Activated CD8-positive, alpha-beta memory T cell treated with anti-CD3 and anti-CD28 coated beads, Interleukin-2, amount 50 U/mL, for 1 hour (primary cell): Measurements from ENCODE around the gene MTHFSD.

Experiments
- DNase-seq: peaks from one replicate; pipeline ENCODE4 v3.0.0-alpha.2; 2020; ENCODE audit errors: extremely low read depth

Gene MTHFSD

GRCh38 chr16:86550281-86550680 is 4.8 kb downstream of the MTHFSD start:
- no peak for DNase-seq

- no peak for DNase-seq
Measured at GRCh38 chr16:86549893-86550190, 5.2 kb downstream of the MTHFSD start.

DNA sequence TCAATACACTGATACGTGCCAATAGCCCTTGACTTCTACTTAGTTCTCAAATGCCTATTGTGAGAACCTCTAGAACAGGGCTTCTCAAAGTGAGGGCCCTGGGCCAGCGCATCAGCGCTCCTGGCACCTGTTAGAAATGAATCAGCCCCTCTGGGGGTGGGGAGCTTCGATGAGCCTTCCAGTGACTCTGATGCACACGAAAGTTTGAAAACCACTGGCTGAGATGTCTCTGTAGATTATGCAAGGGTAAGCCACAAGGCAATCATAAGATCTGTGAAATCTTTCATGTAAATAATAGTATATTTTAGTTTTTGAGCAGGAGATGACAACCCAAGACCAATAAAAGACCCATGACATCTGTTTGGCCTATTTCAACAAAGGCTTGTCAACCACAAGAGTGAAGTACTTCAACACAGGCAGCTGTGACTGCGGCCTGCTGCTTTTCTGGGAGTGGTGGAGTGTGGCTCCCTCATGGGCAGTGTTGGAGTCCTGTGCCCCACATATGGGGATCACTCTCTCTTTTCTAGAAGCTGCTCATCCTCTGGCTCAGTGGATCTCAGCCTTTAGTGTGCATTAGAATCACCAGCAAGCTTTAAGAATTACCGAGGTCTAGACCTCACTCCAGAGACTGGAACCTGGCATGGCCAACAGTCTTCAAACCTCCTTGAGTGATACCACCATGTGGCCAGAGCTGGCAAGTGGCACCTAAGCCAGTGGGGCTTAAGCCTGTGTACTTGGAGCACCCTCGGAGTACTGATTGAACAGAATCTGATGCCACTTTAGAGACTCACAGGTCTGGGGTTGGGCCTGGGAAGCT is 5.8 kb downstream of the MTHFSD start:
- no peak for DNase-seq

GRCh38 chr16:86547286-86547685 is 7.7 kb downstream of the MTHFSD start:
- no peak for DNase-seq

DNA sequence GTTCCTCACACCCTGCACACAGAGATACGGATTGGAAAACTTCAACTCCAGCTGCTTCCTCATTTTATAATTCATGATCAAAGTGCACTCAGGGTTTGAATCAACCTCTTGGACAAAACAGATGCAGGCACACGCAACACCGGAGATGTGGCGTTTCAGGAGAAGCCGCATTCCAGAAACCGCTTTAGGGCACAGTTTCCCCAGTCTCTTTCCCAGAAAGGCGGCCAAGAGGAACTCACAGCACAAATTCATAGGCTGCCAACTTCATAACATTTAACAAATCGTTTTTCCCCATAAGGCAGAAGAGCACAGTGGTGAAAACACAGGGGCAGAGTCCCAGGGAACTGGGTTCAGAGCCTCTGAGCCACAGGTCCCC is 8.4 kb downstream of the MTHFSD start:
- DNase-seq = no peak

GRCh38 chr16:86545954-86546637 is 8.9 kb downstream of the MTHFSD start:
- DNase-seq = no peak

- DNase-seq = no peak
Measured at GRCh38 chr16:86545481-86545880, 9.6 kb downstream of the MTHFSD start.

DNA sequence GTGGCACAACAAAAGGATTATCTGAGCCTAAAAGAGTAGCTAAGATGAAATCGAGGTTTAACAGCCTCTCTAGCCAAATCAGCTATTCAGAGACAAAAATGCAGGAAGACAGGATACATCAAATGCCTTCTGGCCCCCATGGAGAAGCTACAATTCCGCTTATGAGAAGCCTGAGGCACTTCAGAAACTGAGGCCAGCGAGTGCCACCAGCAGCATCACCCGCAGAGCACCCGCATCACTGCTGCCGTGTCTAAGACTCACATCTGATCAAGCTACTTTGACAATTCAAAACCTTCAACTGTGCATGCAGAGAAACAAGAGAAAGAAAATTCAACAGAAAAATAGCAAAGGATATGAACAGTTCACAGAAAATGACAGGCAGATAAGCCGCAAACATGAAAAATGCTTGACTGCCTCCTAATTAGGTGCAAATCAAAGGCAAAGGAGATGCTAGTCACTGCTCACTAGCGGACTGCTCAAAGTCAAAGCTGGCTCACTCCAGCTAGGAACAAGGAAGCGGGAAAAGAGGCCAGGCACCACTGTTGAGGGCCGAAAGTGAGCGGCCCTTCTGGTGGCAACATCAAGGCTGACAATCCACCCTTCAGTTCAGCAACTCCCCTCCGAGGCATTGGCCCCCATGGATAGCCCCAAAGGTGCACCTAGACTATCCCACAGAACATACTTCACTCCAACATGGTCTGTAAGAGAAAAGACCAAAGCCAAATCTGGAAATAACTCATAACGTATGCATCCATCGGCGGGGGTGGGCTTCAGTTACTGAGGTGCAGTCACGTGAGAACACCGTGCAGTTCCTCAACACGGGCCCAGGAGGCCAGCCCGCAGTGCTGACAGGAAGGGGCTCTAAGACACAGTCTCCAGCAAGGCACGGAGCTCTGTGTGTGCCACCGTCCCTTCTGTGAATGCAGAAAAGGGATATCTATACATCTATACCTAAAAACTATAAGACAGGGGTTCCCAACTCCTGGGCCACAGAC is 12.0 kb downstream of the MTHFSD start:
- DNase-seq = no peak

DNA sequence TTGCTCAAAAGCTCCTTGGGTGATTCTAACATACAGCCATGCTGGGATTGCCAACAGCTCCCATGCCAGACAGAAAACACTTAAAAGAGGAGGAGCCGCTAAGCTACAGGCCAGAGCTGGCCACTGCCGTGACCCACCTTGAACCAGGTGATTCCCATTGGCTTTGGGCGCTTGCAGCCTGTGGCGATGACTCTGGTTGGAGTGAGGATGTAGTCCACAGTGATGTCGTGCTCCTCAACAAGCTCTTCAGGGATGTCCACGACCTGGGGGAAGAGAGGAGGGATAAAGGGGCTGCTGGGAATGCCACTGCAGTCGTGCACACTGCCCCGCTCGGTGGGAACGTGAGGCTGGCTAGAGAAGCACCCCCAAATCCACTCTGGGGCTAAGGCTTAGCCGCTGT is 13.5 kb downstream of the MTHFSD start:
- no peak for DNase-seq

- DNase-seq = no peak
Measured at GRCh38 chr16:86540894-86541293, 14.1 kb downstream of the MTHFSD start.

DNA sequence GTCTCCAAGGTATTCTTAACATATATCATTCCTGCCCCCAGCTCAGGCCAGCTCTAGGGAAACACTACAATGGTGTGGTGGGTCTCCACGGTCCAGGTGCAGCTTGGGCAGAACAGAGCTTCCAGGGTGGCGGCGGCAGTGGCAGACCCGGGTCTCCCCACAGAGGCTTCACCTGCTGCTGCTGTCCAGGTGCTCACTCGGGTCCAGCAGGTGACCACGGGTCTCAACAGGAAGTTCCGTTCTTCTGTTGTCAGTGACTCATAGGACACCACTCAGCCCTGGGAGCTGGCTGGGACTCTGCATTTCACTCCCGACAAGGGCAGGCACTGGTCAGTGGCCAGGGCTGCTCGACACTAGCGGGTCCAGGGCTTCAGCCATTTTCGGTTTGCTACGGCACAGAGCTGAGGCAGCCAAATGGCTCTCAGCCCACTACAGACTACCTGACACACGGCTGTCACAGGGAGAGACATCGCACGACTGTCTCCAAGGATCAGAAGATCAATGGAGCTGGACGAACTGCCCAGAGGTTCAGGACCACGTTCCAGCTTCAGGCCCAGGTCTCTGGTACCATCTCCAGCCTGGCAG is 16.7 kb downstream of the MTHFSD start:
- no peak for DNase-seq

DNA sequence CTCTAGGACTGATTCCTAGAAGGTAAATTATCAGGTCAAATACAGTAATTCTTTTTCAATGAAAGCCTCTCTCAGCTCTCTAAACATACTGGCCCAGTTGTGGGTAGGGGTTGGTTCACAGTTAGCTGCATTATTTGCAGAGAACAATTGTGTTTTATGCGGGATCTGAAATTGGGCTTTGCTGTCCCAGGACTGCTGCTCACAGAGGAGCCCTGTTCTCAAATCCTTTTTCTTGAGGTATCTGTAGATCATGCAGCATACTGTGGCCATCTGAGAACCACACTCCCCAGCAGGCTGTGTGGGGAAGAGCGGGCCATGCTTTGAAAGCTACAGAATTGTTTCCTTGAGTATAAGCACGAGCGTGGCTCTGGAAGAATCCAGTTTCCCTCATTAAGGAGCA is 17.5 kb downstream of the MTHFSD start:
- DNase-seq = no peak

- no peak for DNase-seq
Measured at GRCh38 chr16:86536621-86537020, 18.4 kb downstream of the MTHFSD start.

DNA sequence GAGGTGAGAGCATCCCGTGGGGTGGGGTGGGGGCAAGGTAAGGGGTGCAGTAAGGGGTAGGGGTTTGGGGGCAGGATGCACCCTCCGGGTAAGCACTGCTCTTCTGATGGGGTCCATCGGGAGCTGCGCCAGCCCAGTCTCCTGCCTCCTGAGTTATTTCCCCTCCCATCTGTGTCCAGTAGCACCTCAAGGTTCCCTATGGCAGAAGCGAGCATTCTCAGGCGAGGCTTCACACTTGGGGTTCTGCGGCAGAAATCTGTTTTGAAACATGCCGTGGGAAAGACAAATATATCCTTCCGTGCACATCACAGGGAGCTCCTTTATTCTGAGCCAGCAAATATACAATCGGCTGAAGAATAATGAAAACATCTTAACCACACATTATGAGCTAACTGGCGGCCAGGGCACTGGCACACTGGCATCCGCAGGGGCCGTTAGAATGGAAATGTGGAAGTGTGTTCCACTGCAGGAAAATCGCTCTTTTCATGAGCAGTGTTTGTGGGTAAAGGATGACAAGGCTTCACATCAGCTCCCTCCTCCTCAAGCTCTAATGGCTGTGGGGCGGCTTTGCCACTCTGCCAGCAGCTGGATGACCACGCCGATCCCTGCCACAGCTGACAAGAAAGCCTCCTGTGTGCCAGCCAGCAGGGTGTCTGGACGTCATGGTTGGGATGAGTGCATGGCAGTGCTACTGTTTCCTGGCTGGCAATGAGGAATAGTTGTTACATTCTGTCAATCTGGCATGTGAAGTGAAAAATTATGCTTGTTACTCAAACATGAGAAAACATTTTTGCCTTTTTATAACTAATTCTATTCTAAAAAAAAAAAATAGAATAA is 20.0 kb downstream of the MTHFSD start:
- no peak for DNase-seq

GRCh38 chr16:86533767-86534351 is 21.2 kb downstream of the MTHFSD start:
- DNase-seq = no peak

DNA sequence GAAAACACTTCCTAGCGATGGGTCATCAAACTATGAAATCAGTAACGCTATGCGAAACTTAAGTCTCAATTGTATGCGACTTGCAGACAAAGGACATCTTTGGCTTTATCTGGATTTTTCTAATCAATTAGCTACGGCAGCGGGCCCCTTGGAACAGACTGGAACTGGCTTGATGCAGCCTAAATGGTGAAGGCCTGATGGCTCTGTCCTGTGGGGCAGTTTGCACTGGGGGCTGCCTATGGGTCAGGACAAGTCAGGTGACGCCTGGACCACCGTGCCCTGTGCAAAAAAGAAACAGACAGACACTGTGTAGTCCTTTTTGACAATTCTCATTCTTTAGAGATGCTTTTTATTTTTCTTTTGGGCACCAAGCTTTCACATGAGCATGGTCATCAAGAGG is 22.0 kb downstream of the MTHFSD start:
- no peak for DNase-seq

- no peak for DNase-seq
Measured at GRCh38 chr16:86532526-86532815, 22.6 kb downstream of the MTHFSD start.

DNA sequence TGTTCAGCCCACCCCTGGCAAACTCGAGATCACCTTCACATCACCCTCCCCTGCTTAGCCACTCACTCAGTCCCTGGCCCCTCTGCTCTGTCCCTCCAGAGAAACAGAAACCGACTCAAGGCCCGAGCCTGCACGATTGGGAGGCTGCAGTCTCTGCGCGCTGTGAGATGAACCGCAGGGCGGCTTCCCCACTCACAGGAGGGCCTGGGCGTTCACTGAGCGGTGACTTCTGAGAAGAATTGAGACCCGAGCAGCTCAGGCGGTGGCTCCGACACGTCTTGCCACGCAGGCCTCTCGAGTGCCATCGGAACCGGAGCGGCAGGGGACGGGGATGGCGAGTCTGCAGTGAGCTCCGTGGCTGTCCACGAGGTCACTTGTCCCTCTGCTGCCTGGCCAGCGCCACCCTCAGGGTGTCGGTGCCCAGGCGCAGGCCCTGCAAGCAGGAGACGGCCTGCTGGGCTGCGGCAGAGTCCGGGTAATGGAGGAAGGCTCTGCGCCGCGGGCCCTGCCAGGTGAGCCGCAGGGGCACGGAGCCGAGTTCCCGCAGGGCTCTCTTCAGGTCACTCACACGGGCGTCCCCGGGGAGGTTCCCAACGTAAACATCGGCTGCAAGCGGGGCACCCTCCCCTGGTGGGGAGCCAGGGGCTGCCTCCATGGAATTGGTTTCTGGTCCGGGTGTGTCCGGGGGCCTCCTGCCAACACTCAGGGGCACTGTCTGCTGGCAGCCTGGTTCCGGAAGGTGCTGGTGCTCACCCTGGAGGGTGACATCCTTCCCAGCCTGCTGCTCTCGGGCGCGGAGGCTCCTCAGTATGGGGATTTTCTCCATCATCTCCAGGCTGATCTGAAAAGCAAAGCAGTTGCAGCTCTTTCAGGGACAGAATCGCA is 23.2 kb downstream of the MTHFSD start:
- no peak for DNase-seq

- no peak for DNase-seq
Measured at GRCh38 chr16:86531191-86531545, 23.9 kb downstream of the MTHFSD start.
